GM19023 (cell line): ENCODE data around the gene TARBP2.

Source experiments
- ATAC-seq: cut with Tn5 transposase; IDR thresholded peaks from one replicate; pipeline ENCODE4 v1.9.1; 2021; ENCODE audit warnings: mild to moderate bottlenecking, moderate library complexity; ENCODE audit not compliant: unreplicated experiment

The TARBP2 gene, protein sequence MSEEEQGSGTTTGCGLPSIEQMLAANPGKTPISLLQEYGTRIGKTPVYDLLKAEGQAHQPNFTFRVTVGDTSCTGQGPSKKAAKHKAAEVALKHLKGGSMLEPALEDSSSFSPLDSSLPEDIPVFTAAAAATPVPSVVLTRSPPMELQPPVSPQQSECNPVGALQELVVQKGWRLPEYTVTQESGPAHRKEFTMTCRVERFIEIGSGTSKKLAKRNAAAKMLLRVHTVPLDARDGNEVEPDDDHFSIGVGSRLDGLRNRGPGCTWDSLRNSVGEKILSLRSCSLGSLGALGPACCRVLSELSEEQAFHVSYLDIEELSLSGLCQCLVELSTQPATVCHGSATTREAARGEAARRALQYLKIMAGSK

DNA sequence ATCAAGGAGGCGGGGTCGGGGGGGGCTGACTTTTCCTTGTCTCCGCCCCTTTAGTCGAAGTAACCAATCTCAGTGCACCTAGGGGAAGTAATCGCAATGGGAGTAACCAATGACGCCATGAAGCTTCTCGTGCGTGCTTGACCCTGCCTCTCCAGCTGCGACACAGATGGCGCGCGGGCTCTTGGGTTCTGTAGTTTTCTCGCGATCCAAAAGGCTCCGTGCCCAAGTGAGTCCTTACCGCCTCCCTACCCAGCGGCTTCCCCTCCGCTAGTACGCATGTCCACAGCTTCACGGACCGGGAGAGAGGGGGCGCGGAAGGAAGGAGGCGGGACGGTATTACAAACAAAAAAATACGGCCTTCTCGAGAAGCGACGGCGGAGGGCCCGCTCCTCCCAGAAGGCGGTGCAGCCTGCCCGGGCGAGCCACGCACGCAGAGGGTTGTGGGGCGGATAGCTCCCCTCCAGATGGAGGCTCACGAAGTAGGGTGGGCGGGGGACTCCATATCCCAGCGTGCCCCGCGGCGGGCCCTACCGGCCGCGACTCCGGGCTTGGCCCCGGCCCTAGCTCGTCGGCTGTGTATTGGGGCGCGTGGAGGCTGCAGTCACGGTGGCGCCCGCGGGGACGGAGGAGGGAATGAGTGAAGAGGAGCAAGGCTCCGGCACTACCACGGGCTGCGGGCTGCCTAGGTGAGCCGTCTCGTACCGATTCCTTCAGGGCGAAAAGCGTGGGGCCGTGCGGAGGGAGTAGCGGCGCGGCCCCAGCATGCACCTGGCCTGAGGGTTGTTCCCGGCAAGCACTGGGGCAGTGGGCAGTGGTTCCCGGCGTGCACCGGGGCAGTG lies at the start of gene TARBP2:
Gene TARBP2, plus strand, starts transcription at position 508 of the 839 bp plus-strand sequence. Its CDS starts 126 bp downstream, at position 634.
- peak; percentile 78 for ATAC-seq

DNA sequence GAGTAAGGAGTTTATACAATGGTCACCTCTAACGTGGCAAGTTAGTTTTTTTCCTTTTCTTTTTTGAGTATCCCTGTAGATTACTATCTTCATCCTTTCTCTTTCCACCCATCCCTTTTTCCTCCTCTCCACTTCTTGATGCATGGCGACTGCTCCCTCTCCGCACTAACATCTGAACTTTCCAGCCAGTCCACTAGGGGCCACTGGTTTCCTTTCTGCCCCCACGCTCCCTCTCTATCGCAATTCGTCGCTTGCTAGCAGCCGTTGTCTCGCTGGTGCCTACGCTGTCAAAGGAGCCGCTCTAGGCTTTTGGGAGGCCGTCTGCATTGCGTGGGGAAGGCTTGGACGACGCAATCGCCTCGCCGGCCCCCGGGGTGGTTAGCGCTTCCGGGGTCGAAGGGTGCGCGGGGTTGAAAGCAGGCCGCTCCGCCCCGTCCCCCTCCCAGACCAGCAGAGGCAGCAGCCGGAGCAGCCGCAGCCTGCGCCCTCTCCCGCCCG lies 49.4 kb upstream of the TARBP2 start, which contains the start of gene PCBP2:
Gene PCBP2, plus strand, starts transcription at position 442 of the 498 bp plus-strand sequence. CDS start 2,699 bp downstream, outside the sequence.
- peak; percentile 95 for ATAC-seq

DNA sequence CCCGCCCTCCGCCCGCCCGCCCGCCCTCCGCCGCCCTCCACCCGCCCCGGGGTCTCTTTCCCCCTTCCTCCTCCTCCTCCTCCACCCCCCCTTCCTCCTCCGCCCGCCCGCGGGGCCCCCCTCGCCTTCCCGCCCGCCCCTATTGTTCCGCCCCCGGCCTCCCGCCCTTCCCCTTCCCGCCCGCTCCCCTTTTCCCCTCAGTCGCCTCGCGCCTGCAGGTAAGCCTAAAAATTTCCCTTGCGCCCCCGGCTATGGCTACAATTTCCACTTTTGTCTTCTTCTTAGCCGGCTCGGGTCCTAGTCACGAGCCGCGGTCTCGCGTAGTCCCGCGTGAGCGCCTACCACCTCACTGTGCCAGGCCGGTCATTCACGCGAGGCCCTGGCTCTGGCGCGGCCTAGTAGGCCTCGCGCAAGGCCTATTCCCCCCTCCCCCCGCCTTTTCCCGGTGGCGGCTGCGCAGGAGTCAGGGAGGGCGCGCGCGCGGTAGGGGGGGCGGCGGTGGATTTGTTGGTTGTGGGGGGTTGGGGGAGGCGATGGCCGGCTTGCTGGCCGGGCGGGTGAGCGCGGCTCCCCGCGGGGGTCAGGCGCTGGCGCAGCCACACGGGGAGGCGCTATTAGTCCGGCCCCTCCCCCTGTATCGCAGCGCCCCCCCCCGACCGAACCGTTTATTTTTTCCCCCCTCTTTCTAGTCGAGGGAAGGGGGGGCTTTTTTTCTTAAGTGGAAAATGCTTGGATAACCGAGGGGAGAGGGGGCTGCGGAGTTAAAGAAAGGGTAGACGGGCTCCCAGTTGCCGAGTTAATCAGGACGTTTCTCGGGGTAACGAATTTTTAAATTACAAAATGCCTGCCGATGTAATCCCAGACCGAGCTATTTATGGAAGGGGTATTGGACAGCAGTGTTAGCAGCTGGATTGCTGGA lies 48.7 kb upstream of the TARBP2 start:
- no peak for ATAC-seq

DNA sequence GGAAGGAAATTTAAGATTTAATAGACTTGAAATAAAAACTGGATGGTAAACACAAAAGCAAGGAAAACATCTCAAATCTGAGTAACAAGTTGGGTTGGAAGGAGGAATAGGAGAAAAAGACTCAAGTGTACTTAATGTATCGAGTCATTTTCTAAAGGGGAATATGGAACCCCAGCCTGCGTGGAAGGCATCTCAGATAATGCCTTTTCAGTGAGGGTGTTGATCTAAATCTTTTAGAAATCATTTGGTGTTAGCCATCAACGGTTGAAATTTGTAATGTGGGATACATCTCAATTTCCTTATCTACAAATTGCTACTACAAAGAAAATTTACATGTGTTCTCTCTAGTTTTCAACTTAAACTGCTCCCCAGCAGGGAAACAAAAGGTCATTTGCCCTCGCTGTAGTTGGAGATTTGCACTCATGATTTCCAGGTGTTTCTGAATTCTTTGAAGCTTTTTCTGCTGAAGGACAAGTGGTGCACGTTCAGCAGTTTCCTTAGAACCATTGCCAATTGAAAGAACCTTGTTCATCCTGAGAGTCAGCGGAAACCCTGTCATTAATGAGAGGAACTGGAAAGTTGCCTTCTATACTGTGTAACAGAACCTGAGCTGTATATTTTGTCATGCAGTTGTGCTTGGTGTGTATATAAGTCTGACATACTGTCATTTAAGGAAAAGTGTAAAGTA lies 47.0 kb upstream of the TARBP2 start:
- ATAC-seq = no peak

DNA sequence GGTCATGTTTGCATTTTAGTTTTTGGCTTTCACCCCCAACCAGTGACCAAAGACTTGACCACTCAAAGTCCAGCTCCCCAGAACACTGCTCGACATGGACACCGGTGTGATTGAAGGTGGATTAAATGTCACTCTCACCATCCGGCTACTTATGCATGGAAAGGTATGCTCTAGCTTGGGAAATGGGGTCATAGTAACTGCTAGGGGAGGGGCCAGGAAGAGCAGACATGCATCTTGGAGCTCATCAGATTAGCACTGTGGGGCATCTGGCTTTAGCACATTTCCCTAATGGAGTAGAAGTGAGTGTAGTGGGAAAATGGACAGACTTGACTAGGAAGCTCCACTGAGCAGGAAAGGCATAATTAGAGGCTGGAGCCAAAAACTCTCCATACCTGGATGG lies 46.4 kb upstream of the TARBP2 start:
- no peak for ATAC-seq

DNA sequence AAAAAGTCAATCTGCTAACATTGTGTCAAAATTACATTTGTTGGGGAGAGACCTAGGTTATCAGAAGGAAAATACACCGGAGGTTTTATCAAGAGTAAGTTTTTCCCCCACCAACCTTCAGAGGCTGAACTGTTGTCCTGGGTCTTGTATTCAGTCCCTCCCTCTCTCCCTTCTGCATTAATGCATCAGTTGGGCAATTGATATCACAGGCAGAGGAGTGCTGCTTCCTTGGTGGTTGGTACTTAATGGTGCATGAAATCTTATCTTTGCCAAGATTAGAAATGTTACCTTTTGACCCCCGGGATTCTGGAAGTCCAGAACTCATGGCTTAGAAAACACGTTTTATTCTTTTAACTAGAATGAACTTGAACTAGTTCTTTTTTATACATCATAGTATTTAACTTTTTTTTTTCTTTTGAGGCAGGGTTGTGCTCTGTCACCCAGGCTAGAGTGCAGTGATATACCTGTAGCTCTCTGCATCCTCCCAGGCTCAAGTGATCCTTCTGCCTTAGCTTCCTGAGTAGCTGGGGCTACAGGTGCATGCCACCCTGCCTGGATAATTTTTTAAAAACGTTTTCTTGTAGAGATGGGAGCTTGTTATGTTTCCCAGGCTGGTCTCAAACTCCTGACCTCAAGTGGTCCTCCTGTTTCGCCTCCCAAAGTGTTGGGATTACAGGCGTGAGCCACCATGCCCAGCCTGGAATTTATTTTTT lies 44.3 kb upstream of the TARBP2 start:
- no peak for ATAC-seq

DNA sequence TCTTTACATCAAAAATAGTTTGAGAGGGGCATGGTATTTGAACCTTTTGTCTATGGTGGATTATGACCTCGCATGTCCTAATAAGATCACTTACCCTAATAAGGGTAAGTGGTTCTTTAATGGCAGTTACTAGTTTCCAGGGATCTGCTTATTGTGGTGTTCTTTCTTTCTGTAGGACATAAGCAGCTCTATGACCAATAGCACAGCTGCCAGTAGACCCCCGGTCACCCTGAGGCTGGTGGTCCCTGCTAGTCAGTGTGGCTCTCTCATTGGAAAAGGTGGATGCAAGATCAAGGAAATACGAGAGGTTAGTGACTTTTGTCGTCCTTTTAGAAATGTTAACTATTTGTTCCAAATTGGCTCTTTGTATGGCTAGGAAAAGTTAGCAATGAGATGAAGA lies 42.0 kb upstream of the TARBP2 start:
- no peak for ATAC-seq

DNA sequence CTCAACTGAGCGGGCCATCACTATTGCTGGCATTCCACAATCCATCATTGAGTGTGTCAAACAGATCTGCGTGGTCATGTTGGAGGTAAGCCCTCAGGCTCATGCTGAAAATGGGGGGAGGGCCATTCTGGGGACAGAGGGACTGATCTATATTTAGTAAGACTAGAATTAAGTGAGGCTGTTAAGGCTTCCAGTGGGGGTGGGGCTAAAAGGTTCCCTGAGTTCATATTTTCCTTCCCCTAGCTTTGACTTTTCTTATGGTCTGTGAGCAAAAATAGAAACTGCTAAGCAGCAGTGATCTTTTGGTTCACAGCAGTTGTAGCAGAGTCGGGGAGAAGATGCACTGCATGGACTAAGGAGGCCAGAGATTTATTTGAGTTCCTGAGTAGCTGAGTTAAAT lies 40.0 kb upstream of the TARBP2 start:
- no peak for ATAC-seq

DNA sequence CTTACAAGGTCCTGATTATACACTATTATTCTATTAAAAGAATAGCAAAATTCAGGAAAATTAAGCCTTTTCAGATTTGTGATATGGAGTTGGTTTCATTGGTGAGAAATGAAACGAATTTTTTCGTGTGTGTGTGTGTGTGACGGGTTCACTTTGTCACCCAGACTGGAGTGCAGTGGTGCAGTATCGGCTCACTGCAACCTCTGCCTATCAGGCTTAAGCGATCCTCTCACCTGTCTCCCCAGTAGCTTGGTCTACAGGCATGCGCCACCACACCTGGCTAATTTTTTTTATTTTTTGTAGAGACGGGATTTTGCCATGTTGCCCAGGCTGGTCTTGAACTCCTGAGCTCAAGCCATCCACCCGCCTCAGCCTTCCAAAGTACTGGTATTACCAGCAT lies 39.5 kb upstream of the TARBP2 start:
- ATAC-seq = no peak

DNA sequence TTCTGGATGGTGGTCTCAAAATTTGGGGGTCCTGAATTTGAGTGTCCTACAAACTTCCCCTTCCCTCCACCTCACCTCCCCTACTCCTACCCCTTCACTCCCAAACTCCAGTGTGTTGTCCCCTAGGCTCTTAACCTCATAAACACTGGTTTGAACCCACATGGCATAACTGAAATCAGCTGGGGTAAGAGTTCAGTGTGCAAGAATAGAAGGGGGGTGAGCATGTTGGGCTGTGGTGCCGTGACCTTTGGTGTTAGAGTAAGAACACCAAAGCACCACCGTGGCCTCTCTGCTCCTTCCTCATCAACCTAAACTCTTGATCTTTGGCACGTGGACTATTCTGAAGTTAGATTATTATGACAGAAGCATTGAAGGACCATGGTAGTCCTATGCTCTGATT lies 38.1 kb upstream of the TARBP2 start:
- ATAC-seq = no peak

DNA sequence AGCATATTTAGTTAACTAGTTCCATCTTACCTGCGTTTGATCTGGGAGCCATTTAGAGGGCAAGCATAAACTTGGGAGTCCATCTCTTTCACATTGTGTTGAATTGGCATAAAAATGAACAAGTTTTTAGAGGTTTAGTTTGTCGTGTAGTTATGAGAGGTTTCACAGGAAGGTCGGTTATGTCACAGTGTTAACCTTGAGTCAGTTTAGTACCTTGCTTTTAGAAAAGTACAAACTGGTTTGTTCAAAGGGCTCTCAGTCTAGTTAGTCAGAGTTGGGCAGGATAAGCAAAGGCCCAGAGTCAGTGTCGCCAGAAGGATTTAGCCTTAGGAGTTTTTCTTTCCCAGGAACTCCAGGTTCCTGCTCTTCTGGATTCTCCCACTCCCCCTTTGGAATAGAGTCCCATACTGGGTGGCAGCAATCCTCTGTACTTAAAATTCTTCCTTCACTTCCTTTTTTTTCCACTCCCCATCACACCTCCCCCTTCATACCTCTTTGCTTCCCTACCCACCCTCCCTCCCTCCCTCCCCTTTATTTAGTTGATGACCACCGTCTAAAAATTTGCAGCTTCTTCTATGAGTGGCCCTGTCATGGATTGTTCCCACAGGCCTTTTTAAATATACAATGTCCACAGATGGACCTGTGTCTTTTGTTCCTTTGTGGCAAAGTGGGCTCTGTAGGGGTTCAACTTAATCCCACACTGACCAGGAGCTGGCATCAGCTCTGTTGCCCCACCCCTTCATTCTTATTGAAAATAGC lies 37.1 kb upstream of the TARBP2 start:
- ATAC-seq = no peak

DNA sequence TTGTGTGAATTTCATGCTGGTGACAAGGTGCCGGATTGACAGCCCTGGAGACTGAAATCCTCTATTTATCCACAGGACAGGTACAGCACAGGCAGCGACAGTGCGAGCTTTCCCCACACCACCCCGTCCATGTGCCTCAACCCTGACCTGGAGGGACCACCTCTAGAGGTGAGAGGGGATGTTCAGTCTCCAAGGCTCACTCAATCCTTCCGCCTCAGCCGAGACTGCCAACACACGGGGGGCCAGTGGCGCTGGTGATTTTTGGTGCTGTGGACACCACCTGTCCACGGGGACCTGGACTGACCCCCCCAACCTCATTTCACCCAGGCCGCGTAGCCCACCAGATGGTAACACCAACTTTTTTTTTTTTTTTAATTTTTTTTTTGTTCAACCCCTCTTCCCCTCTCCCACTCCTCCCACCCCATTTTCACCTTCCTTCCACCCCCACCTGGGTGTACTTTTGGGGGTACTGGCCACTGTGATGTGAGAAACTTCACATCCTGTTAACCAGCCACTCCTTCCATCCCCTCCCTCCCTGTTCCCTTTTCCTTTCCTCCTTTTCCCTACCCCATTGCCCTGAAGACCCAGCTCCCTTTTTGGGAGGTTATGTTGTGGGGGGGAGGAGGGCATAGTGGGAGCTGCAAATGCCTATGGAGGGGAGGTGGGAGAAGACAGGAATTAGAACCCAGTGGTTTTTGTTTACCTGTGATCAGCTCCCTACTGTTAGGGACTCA lies 36.2 kb upstream of the TARBP2 start:
- ATAC-seq = no peak

DNA sequence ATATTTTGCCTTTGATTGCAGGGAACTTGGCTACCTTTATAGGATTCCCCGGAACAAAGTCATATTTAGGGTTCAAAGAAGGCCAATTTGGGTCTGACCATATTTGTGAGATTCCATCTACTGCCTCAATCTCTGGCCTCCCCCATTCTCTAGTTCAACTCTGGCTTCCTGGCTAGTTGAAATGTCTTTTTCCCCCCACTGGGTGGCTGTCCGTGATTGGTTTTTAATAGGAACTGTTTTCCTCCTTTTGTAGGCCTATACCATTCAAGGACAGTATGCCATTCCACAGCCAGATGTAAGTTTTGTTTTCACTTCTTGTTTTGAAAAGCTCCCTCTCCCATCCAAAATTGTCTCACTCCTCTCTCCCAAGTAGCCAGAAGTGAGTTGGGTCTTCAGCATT lies 35.4 kb upstream of the TARBP2 start:
- no peak for ATAC-seq

DNA sequence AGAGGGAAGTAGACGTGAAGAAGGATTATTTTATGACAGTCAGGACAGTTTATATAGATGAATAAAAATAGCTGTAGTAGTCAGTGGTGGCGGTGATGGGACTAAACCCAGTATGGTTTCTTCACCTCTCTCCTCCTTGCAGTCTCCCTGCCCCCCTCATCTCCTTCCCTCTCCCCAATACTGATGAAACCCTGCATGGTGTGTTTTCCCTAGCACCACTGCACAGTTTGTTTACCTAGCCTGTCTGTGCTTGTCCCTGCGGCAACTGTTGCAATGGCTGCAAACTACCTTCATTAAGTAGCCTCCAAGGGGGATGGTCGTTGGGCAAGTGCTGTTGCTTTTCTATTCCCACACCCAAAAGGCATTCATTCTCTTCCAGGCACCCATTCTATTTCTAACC lies 34.4 kb upstream of the TARBP2 start:
- no peak for ATAC-seq

DNA sequence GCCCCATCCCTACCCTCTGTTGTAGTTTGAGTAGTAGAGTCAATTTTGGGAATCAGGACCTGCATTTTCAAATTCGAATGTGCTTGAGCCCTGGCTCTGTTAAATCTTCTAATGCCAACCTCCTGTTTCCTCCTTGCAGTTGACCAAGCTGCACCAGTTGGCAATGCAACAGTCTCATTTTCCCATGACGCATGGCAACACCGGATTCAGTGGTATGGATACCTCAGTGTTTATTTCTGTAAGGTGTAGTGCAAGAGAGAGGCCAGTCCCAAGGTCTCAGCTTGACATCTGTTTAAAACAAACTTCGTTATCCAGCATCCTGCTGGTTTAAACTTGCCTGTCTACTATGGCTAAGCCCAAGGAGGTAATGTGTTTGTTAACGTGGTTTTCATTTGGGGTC lies 34.0 kb upstream of the TARBP2 start:
- ATAC-seq = no peak

DNA sequence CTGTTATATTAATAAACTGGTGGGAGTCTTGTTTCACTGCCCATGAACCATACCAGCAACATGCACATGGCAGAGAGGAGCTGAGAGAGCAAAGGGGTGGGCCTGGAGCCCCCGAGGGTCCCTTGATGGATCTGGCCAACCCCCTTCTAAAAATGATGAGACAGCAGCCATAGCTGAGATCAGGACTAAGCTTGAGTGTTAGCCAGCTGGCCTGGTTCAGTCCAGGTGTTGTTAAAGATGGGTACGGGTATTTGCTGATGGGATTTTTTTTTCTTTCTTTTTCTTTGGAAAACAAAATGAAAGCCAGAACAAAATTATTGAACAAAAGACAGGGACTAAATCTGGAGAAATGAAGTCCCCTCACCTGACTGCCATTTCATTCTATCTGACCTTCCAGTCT lies 33.2 kb upstream of the TARBP2 start:
- ATAC-seq = no peak

DNA sequence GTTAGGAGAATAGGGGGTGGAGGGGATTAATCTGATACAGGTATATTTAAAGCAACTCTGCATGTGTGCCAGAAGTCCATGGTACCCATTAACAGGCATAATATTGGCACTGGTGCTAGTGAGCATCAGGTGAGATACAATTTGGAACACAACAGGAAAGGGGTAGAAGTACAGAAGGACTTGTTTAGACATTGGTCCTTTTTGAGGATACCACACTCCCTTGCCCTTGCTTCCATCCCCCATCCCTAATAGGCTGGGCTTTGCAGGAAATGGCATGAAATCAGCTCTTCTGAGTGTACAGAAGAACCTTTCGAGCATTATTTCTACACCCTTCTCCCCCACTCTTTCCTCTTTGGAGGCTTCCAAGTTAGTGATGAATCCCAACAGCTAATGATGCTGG lies 32.8 kb upstream of the TARBP2 start:
- no peak for ATAC-seq

DNA sequence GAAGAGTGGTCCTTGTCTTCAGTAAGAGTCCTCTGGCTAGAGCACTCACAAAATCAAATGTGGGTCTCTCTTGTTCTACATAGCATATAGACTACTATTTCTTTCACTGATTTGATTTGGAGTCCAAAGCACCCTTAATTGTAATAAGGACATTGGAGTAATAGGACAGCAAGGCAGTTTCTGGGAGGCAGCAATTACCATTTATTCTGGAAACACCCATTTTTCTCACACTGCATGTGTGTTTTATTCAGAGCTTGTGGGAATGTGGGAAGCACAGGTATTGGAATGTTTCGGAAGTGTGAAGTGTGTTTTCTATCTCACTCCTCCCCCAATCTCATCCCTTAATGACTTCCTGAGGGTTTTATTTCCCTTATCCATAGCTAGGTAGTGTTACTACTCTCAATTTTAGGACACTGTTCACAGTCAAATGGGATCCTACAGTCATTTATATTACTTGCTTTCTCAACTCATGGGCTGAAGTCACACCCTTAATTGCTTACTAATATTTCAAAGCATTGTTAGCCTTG lies 29.0 kb upstream of the TARBP2 start:
- ATAC-seq = no peak
